NCI-H82 treated with DMSO at 0.1 percent for 48 hours (cell line): Measurements from ENCODE around the gene JADE2.
A peak's percentile ranks its signal among the peaks of the same experiment; 100 is the strongest.
"Not testable (repeated sequence)": the region's sequence is repeated elsewhere in the genome, so short reads cannot be mapped to it uniquely, and the experiment has no call there.

Experiments used
- DNase-seq: peaks from one replicate; lab custom pipeline; 2025; ENCODE audit not compliant: unreplicated experiment; lab: John Stamatoyannopoulos, UW

The JADE2 gene

DNA sequence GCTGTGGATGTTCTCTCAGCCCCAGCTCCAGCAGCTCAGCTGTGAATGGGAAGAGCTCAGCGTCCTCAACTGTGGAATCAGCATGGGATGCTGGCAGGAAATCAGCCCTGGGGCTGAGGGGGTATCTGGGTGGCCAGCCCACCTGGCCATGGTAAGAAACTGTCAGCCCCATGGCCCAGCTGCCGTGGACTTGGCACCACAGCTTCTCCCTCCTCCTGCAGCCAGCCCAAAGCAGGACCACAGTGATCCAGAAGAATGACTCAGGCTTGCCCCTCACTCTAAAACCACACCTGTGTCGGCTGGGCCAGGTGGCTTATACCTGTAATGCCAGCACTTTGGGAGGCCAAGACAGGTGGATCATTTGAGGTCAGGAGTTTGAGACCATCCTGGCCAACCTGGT is 59.2 kb downstream of the JADE2 start:
- DNase-seq: no peak

DNA sequence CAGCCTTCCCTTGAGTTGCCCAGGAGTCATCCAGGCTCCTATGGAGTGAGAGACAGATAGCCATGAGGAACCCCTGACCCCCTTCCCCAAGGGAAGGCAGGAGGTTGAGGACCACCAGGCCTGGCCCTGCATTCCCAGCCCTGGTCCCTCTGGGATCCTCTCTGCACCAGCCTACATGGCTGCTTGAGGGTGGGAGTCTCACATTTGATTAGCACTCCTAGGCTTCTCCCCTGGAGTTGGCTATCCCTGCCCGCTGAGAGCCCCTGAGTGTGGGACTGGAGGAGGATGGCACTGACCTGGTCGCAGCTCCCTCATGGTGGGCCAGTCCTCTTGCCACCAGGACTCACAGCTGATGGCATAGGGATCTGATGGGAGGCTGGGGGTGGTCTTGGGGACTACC is 60.5 kb downstream of the JADE2 start:
- DNase-seq: no peak

GRCh38 chr5:134586866-134587524 is 61.5 kb downstream of the JADE2 start:
- peak; percentile 37 for DNase-seq

GRCh38 chr5:134590992-134591659 is 65.7 kb downstream of the JADE2 start:
- DNase-seq: no peak

- no peak for DNase-seq
These were observed 66.8 kb downstream of the JADE2 start for GRCh38 chr5:134592141-134592746.

GRCh38 chr5:134594336-134594735 is 68.9 kb downstream of the JADE2 start:
- DNase-seq: no peak

DNA sequence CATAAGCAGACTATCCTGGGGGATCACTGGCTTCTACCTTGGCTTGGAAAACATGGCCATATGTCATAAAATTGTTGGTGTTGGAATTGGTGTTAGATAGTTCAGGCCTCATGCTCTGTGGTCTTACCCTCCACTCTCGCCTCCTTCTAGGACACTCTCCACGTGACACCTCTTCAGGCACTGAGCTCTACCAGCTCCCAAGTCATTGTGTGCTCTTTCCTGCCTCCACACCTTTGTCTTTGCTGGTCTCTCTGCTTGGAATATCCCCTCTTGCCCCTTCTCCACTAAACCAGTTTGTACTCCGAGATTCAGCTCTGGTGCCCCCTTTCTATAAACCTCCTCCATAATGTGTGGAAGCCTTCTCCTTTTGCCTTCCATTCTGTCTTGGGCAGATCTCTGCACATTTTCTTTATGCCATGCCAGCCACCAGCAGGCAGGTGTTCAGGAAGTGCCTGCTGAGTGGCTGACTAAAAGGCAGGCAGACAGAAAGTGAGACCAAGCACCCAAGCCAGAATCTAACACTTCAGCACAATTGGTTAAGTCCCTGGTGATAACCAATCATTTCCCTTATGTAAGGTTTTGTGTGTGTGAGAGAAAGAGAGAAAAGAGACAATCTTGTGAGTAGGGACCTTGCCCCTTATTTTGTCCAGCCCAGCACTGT is 69.5 kb downstream of the JADE2 start:
- no peak for DNase-seq

DNA sequence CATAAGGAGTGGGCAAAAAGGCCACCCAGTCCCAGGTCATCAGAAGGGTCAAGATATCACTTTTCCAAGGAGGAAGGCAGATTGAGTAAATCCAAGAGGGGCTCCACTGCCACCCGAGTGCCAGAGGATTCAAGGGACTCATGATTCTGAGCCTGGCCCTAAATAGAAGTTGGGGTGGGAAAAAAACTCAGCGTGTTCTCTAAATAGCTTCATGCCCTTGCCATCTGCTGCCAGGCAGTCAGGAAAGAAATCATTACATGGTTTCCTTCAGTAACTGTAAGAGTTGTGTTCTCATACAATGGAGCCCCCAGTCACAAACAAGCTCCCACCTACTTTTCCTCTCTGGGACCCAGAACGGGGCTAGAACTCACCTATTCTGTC is 70.0 kb downstream of the JADE2 start:
- DNase-seq: no peak

- DNase-seq: not testable (repeated sequence)
These were observed 74.3 kb downstream of the JADE2 start for GRCh38 chr5:134599820-134600219.

DNA sequence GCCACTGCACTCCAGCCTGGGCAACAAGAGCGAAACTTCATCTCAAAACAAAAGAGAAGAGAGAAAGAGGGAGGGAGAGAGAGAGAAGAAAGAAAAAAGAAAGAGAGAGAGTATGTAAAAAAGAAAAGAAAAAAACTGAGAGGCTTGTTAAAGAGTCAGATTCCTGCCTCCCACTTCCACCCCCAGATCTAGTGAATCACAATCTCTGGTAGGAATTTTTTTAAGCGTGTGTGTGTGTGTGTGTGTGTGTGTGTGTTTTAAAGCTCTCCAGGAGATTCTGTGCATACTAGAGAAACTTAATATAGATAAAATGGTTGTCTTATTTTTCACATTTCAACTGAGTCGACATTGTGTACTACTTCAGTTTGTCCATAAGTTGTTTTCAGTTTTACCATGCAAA is 75.1 kb downstream of the JADE2 start:
- no peak for DNase-seq

GRCh38 chr5:134603059-134603458 is 77.6 kb downstream of the JADE2 start:
- DNase-seq: no peak

- DNase-seq: no peak
These were observed 79.4 kb downstream of the JADE2 start for GRCh38 chr5:134604908-134605307.

DNA sequence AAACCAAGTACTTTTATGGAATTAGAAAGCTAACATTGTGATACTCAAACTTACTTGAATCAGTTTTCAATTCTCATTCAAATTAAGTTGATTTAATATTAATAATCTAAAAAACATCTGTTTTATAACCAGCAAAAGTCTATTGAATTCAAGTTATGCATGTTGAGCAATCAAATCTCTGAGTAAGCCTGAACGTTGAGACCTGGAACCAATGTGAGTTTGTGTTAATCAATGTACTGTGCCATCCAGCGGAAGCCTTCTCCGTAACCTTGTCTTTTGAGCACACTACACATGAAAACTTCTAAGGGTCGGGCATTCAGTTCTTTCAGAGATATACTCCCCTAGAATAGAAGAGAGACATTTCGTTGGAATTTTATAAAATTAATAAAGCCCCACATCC is 81.3 kb downstream of the JADE2 start:
- DNase-seq: no peak

GRCh38 chr5:134608555-134608954 is 83.1 kb downstream of the JADE2 start:
- no peak for DNase-seq

DNA sequence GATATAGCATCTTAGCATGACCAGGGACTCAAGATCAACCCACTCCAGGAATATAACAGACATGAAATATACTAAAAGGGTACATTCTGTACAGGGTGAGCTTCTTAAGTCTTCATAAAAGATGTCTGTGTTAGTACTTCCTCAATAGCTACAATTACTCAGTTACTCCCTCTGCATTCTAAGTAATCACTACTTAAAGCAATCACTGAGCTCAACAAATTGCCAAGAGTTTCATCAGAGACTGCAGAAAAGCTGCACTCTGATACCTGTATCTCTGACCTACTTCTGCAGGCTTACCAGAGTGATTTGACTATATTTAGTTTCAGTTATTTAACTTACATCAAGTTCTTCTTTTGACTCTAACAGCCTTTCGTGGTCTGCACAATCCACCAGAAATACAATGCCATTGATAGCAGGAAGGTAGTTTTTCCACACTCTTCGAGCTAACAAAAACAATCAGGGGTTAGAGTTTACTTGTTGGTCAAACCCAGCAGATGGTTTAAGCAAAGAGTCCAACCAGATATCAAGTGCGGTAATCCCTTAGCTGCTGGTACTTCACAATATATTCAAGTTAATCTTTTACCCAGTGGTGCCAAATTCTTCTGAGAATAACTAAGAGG is 83.9 kb downstream of the JADE2 start:
- no peak for DNase-seq

- DNase-seq: no peak
These were observed 85.3 kb downstream of the JADE2 start for GRCh38 chr5:134610725-134611124.

- no peak for DNase-seq
These were observed 86.0 kb downstream of the JADE2 start for GRCh38 chr5:134611515-134611914.

DNA sequence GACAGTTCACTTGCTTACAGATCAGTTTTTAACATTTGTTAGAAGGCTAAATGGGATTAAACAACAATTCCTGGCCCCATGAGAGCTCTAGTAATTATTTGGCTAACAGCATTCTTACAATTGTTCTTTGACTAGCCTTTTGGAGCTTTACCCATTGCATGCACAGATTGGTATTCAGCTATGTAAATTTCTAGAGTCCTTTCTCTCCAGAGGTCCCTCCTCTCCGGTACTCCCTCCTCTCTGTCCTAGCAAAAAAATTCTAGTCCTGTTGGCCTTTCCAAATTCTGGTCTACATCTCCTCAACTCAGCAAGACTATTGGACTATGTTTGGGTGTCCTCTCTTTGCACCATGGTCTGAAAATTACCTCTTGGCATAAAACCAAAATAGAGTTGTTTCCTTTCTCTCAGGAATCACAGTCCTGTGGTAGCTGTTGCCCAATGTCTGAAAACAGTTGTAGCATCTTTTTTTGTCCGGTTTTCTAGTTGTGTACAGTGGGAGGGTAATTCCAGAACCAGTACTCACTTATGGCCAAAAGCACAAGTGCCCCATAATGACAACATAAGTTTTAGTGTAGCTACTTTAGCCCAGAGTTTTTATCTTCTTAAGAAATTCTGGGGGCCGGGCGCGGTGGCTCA is 89.1 kb downstream of the JADE2 start:
- no peak for DNase-seq

DNA sequence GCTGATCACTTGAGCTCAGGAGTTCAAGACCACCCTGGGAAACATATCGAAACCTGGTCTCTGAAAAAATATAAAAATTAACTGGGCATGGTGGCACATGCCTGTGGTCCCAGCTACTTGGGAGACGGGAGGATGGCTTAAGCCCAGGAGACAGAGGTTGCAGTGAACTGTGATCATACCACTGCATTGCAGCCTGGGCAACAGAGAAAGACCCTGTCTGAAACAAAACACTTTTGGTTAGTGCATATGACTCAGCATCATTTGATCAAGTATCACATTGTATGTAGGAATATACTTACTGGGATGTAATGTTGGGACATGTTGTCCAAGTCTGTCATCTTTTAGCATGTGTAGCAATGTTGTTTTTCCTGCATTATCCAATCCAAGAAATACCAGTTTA is 95.2 kb downstream of the JADE2 start:
- no peak for DNase-seq

- DNase-seq: no peak
These were observed 100.1 kb downstream of the JADE2 start for GRCh38 chr5:134625559-134625958.

- no peak for DNase-seq
These were observed 101.0 kb downstream of the JADE2 start for GRCh38 chr5:134626369-134627014.
